Measurements from ENCODE around the gene HIVEP3. TPM values are rescaled to one million over a fixed set of nuclear protein-coding genes. Genes with fewer than 3 reads are reported as not detected.

The HIVEP3 gene
- total RNA-seq, 8 experiments from 2014 or later, result 3.1 to 8.0 (median 4.6) TPM

DNA sequence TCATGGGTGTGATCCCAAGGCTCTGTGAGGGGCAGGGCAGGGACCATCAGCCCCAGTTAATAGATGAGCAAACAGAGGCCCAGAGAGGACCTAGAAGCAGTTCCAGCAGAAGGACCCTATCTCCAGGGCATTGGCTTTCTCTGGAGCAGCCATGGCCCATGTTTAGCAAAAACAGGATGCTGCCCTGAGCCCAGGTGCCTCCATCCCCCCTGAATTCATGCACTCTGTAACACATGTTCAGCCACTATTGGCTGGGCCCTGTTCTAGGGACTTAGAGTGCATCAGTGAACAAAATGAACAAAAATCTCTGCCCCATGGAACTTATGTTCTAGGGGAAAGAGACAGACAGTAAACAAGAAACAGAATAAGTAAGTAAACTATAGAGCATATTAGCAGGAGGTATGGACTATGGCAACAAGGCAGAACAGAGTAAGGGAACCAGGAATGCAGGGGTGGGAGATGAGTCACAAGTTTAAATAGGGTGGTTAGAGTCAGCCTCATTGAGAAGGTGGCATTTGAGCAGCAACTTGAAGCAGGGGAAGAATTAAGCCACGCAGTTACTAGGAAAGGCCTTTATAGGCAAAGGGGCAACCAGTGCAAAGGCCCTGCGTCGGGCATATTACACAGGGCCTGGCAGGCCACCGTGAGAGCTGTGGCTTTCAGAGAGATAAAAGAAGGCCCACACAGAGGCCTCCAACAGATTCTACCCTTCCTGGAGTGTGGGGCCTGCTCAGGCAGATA lies 248.3 kb downstream of the HIVEP3 start:
- no peak overlapping the region for H3K4me3 ChIP-seq
- peak in 3 of 8 experiments; percentile 20 to 52 (median 39) for ATAC-seq (replicated peaks in 6 of 8)
- WGBS, 10 experiments, result 40 to 94% (median 77%) methylated on average over 1 to 4 of the region's 4 CpGs; no CpG with 5 or more reads in 4 of the 10 experiments
- in situ Hi-C loops (cut with MboI; ENCODE audit: low pct_unique_long_range_greater_than_20kb in 2 of 9, low sequenced_read_pairs in 9 of 9, unreplicated experiment in 9 of 9), result no loop called here
- H3K27ac ChIP-seq, result no peak overlapping the region
- peaks cover 15 to 23% of the 10 kb centered on the region in 2 donors for H3K4me1 ChIP-seq (replicated peaks in 1 of 2)

DNA sequence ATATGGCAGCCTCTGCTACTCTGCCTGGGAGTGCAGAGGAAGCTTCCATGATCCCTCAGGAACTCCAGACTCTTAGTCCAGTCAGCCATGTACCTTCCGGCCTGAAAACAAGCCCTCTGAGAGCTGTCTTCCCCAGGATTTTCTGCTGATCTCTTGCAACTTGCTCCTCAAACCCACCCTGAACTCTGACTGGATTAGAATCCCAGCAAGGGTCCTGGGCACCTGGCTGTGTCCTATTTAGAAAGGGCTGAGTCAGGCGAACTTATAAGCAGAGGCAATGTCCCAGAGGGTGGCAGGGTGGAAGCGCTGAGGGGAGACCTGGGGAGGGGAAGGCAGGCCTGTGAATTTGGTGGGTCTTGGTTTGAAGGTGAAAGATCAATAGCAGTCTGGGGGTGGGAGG lies 249.8 kb downstream of the HIVEP3 start:
- no peak for ATAC-seq (replicated peaks in 6 of 8)
- Histone ChIP-seq H3K4me1 (replicated peaks in 1 of 2) (peaks cover 15 to 30% of the 10 kb centered on the region in 2 donors), H3K4me3 (no peak overlapping the region), H3K27ac (no peak overlapping the region)
- in situ Hi-C loops (cut with MboI; ENCODE audit: low pct_unique_long_range_greater_than_20kb in 2 of 9, low sequenced_read_pairs in 9 of 9, unreplicated experiment in 9 of 9), result no loop called here
- 58 to 100% (median 80%) methylated on average over 1 to 2 of the region's 3 CpGs; no CpG with 5 or more reads in 6 of the 10 experiments for WGBS, 10 experiments

DNA sequence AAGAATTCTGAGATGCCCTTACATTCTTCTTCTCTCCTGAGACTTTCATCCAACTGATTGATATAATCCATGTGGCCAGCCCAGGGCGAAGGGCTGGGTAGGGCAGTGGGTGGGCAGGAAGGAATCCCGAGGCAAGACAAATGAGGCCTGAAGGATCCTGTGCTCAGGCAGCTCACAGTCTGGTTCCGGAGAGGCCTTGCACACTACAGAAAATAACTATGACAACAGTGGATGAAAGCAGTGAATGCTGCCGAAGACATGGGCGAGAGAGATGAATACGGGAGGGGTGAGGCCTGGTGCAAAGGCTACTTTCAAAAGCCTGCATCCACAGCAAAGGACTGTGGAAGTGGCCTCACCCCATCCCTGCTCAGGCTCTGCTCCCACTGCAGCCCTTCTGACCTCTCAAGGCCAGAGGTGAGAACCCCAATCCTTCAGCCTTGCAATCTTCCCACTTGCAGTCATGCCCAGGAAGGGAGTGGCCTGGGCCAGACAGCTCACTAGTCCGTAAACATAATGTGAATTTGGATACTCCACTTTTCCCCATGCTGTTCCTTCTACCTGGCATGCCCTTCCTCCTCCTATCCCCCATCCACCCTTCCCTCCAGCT lies 250.6 kb downstream of the HIVEP3 start:
- ATAC-seq (replicated peaks in 6 of 8), result peak in 5 of 8 experiments; percentile 34 to 80 (median 68)
- in situ Hi-C loops (cut with MboI; ENCODE audit: low pct_unique_long_range_greater_than_20kb in 2 of 9, low sequenced_read_pairs in 9 of 9, unreplicated experiment in 9 of 9), result no loop called here
- Histone ChIP-seq H3K4me3 (no peak overlapping the region), H3K27ac (no peak overlapping the region), H3K4me1 (replicated peaks in 1 of 2) (peaks cover 11 to 30% of the 10 kb centered on the region in 2 donors)
- WGBS, 10 experiments, result 33 to 96% (median 78%) methylated on average over 1 to 6 of the region's 7 CpGs

DNA sequence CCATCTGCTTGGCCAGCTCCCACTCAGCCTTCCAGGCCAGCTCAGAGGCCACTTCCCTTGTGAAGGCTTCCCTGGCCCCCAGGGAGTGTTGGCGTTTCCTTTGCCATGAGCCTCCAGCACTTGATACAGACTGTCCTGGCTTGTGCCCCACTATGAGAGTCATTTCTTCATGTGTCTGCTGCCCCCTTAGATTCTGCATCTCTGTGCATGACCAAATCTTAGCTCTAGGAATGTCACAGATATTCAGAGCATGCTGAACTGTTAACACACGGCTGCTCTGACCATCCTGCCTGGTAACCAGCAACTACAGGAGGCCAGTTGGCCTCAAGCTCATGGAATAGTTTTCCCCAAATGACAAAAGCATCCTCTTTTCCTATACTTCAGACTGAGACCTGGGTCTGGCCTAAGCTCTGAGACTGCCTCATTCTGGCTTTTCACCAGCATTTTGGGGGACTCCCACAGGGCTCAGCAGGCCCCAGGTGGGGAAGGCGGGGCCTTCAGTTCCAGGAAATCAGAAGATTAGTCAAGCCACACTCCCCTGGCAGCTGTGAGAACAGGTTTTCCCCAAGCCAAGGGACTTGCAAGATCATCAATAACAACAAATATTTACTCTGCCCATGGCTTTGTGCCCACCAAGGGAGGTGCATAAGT lies 251.6 kb downstream of the HIVEP3 start:
- in situ Hi-C loops (cut with MboI; ENCODE audit: low pct_unique_long_range_greater_than_20kb in 2 of 9, low sequenced_read_pairs in 9 of 9, unreplicated experiment in 9 of 9), result no loop called here
- Histone ChIP-seq H3K4me1 (replicated peaks in 1 of 2) (peaks cover 2 to 27% of the 10 kb centered on the region in 2 donors), H3K4me3 (no peak overlapping the region), H3K27ac (no peak overlapping the region)
- ATAC-seq (replicated peaks in 6 of 8), result peak in 1 of 8 experiments; percentile 18
- WGBS, 10 experiments, result 43 to 100% (median 86%) methylated on average over 1 to 2 of the region's 3 CpGs; no CpG with 5 or more reads in 3 of the 10 experiments

DNA sequence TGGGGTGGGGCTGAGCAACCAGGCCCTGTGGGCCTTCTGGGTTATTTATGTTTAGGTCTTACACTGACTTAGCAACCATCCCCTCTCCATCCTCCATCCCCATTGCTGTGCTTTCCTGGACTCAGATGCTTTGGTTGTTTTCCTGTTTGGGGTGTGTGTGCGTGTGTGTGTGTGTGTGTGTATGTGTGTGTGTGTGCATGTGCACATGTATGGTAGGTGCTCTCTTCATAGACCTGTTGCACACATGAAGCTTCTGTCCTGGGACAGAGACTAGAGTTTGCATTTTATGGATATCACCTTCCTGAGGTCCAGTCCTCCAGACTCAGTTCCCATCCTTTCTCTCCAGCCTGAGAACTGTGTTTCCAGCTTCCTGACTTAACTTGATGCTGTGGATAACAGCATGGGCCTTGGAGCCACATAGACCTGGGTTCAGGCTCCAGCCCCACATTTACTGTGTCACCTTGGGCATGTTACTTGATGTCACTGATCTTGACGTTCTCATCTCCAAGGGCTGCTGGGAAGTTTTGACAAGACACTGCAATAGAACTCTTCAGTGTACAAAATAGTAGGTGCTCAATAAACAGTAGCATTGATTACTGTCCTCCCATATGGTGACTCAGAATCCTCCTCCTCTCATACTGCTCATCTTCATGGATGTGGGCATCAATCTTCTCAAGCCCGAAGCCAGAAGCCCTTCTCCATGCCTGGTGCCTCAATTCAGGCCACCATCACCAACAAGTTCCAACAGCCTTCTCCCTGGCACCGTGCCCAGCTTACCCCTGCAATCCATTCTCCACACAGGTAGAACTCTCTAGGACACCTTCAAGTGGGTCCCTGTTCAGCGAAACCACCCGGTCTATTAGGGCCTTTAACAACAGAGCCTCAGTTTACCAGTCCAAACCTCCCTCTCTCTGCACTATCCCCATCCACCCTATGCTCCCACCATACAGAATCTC lies 252.5 kb downstream of the HIVEP3 start:
- H3K27ac ChIP-seq, result no peak overlapping the region
- H3K4me1 ChIP-seq (replicated peaks in 1 of 2), result peaks cover 6 to 30% of the 10 kb centered on the region in 2 donors
- ATAC-seq (replicated peaks in 6 of 8), result no peak
- 80 to 93% (median 89%) methylated on average over 2 to 6 of the region's 6 CpGs; no CpG with 5 or more reads in 1 of the 10 experiments for WGBS, 10 experiments
- no peak overlapping the region for H3K4me3 ChIP-seq
- in situ Hi-C loops (cut with MboI; ENCODE audit: low pct_unique_long_range_greater_than_20kb in 2 of 9, low sequenced_read_pairs in 9 of 9, unreplicated experiment in 9 of 9), result no loop called here

DNA sequence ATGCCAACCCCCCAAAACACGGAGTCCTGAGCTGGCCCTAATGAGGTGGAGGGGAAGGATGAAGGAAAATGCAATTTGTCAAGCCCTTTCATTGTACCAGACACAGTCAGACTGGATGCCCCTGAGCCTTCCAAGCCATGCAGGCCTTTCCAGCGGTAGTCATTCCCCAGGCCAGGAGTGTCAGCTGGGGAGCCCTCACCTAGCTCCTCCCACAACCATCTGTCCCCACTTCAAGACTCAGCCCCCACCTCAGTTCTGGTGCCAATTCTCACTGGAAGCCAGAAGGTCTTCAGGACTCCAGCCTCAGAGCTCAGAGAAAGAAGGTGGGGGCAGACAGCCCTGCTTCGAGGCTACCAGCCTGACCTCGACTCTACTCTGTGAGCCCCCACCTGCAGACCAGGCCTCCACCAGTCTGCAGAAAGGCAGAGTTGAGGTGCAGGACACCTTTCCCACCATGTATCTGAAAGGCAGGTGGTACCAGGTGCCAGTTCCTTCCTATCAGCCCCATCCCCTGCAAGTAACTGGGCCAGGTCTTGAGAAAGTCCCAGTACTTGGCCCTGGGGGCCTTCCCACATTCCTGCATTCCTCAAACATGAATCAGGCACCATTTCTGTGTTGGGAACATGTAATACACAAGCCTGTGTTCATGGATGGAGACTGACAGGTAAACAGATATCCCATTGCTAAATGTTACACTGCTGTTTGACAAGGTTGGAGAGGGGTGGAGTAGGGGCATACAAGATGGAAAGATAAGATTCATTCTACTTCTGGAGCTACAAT lies 253.7 kb downstream of the HIVEP3 start:
- H3K27ac ChIP-seq, result no peak overlapping the region
- H3K4me3 ChIP-seq, result no peak overlapping the region
- 20 to 100% (median 55%) methylated on average over 1 to 2 of the region's 4 CpGs; no CpG with 5 or more reads in 5 of the 10 experiments for WGBS, 10 experiments
- ATAC-seq (replicated peaks in 6 of 8), result peak in 2 of 8 experiments; percentile 1 to 8
- peaks cover 9 to 32% of the 10 kb centered on the region in 2 donors for H3K4me1 ChIP-seq (replicated peaks in 1 of 2)
- in situ Hi-C loops (cut with MboI; ENCODE audit: low pct_unique_long_range_greater_than_20kb in 2 of 9, low sequenced_read_pairs in 9 of 9, unreplicated experiment in 9 of 9), result no loop called here

DNA sequence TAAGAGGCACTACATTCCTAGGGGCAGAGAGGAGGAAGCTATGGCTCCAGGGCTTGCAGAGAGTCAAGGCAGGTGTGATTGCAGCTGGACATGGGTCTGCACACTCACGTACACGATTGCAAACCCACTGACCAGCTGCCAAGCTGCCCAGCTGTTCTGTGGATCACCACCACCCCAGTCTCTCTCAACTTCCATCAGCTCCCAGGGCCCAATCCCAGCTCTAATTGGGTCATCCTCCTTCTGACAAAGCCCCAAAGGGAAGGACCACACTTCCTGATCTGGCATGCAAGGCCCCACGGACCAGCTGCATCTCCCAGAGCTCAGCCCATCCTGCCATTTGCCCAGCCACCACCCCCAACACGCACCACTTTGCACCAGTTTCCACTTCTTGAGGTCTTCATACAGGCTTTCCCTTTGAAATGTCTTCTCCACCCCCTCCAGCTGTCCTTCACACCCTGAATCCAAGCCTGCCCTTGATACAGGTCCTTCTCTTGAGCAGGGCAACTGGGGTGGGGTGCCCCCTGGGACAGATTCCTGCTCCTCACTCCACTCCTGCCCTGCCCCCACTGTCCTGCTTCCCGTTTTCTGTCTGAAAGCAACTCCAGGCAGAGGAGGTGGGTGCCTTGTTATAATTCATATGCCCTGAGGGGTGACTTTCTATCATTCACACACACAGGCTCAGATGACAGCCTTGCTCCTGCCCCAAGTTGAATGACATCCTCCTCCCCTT lies 254.9 kb downstream of the HIVEP3 start:
- ATAC-seq (replicated peaks in 6 of 8), result no peak
- H3K27ac ChIP-seq, result no peak overlapping the region
- in situ Hi-C loops (cut with MboI; ENCODE audit: low pct_unique_long_range_greater_than_20kb in 2 of 9, low sequenced_read_pairs in 9 of 9, unreplicated experiment in 9 of 9), result no loop called here

DNA sequence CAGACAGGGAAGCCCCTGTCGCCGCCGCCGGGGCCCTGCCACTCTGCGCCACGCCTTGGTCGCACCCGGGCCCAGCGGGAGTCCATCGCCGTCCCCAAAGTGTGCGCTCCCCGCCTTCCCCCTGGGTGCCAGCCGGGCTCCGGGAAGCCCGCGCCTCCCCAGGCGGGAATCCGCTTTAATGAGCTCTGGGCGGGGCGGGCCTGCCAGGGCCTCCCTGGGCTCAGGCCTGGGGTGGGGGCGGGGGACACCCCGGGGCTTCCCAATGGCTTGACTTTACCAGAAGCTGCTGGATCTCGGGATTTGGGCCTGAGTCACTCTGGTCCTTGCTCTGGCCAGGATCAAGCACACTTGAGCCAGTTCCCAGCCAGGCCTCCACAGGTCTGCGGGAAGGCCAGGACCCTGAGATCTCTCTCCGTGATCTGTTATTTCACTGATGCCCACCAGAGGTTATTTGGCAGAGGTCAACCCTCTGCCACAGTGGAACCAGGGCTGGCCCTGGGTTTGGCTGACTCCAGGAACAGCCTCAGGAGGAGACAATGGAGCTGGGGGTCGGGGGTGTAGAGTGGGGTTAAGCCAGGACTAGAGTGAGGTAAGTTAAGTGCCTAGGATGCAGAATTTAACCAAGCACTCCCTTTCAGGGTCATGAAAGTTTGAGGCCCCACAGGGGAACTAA lies 255.8 kb downstream of the HIVEP3 start:
- Histone ChIP-seq H3K4me3 (peak overlapping the region; percentile 39 to 63 (median 51)), H3K4me1 (replicated peaks in 1 of 2) (peaks cover 19 to 41% of the 10 kb centered on the region in 2 donors), H3K27ac (no peak overlapping the region)
- peak in 3 of 8 experiments; percentile 52 to 65 (median 54) for ATAC-seq (replicated peaks in 6 of 8)
- in situ Hi-C loops (cut with MboI; ENCODE audit: low pct_unique_long_range_greater_than_20kb in 2 of 9, low sequenced_read_pairs in 9 of 9, unreplicated experiment in 9 of 9), result no loop called here
- WGBS, 10 experiments, result 2 to 100% (median 67%) methylated on average over 1 to 13 of the region's 27 CpGs; no CpG with 5 or more reads in 5 of the 10 experiments

More for the DNA sequence above, 254.9 kb downstream of the HIVEP3 start:
- Histone ChIP-seq H3K4me1 (replicated peaks in 1 of 2) (peaks cover 12 to 36% of the 10 kb centered on the region in 2 donors), H3K4me3 (no peak overlapping the region)
- WGBS, 10 experiments, result 40 to 100% (median 88%) methylated on average over 1 to 5 of the region's 5 CpGs; no CpG with 5 or more reads in 2 of the 10 experiments

DNA sequence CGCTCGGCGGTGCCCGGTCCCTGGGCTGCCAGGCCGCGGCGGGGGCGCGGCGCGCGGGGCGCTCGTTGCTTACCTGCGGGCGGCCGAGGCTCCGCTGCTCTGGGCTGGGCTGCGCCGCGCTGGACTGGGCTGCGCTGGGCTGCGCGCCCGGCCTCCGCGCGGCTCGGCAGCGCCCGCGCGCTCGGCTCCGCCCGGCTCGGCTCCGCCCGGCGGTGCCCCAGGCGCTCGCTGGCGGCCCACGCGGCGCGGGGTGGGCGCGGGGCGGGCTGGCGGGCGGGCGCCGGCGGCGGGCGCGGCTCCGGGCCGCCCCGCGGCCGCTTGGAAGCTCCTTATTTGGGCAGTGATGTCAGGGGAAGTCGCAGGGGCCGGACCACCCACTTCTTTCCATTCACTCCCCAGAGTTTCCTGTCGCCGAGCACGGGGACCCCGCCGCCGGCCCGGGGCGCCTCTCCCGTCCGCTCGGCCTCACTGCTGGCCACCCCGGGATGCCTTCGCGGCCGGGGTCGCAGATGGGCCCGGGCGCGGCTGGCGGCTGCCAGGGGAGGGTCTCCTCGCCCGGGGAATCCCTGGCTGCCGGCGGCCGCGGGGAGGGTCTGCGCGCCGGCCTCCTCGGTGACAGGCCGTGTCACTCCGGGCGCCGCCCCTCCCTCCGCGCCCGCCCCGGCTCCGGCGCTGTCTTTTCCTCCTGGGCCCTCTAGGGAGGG lies 256.5 kb downstream of the HIVEP3 start:
- H3K4me3 ChIP-seq, result peak overlapping the region; percentile 39 to 63 (median 51)
- WGBS, 10 experiments, result 4% methylated on average over 15 of the region's 105 CpGs; no CpG with 5 or more reads in 9 of the 10 experiments
- peaks cover 20 to 37% of the 10 kb centered on the region in 2 donors for H3K4me1 ChIP-seq (replicated peaks in 1 of 2)
- no peak overlapping the region for H3K27ac ChIP-seq
- in situ Hi-C loops (cut with MboI; ENCODE audit: low pct_unique_long_range_greater_than_20kb in 2 of 9, low sequenced_read_pairs in 9 of 9, unreplicated experiment in 9 of 9), result no loop called here
- ATAC-seq (replicated peaks in 6 of 8), result peak; percentile 68 to 82 (median 78)

DNA sequence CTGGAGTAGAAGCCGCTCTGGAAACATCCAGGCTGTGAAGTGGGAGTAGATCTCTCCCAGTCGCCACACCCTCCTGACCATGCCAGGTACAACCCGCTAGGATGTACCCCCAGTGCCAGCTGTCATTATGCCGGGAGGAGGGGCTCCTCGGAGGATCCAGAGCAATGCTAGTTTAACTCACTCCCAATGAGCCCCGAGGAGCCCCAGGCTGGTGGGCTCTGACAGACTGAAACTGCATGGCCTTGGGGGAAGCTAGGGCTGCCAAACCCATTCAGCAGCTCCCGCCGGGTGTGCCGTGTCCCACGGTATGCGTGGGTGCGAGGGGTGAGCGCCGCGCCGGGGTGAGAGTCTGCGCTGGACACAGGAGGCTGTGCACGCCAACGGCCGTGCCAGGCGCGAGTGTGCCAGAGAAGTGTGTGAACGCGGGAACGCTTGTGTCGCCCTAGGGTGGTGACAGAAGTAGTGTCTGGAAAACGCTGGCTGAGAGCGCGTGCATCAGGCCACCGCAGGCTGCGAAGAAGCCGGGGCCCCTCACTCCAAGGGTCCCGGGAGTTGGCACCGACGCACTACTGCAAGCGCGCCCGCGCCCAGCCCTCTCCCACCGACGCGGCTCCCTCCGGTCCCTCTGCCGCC lies 257.2 kb downstream of the HIVEP3 start:
- Histone ChIP-seq H3K4me3 (peak overlapping the region; percentile 39 to 63 (median 51)), H3K27ac (no peak overlapping the region), H3K4me1 (replicated peaks in 1 of 2) (peaks cover 20 to 36% of the 10 kb centered on the region in 2 donors)
- in situ Hi-C loops (cut with MboI; ENCODE audit: low pct_unique_long_range_greater_than_20kb in 2 of 9, low sequenced_read_pairs in 9 of 9, unreplicated experiment in 9 of 9), result no loop called here
- WGBS, 10 experiments, result 0 to 10% (median 0%) methylated on average over 1 to 15 of the region's 44 CpGs; no CpG with 5 or more reads in 3 of the 10 experiments
- ATAC-seq (replicated peaks in 6 of 8), result peak in 6 of 8 experiments; percentile 3 to 27 (median 16)
